Testis (tissue), 2 donors: ENCODE data around the gene NOL6.

ENCODE experiments used
- POLR2A ChIP-seq: fragments of 450-650 bp; IDR thresholded peaks from one replicate; pipeline ENCODE4 v1.6.1; 2017; ENCODE audit warnings: antibody characterized with exemption, mild to moderate bottlenecking, moderate library complexity
- TF ChIP-seq, protein P1 (sequence below), 3 experiments: fragments of 450-650 bp in 2 of 3; fragments of 200-600 bp in 1 of 3; sonication (generic) in 1 of 3; IDR thresholded peaks; one replicate each; pipeline ENCODE4 v1.5.1; 2016 to 2019; ENCODE audit warnings: antibody characterized with exemption in 3 of 3, mild to moderate bottlenecking in 2 of 3, moderate library complexity in 1 of 3

DNA sequence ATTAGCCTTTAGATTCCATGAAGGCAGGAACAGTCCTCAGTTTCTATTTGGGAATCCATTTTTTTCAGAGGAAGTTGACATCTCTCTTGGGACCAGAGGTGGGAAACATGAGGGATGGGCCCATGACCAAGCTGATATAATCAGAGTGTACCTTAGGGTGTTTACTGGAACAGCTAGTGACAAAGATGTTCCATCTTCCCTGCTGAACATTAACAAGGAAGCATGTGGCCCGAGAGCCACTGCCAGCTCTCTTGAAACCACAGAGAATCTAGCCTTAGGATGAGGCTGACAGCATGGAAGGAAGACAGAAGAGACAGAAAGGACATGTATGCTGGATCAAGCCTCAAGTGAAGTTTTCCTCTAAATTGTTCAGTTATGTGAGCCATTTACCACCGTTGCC lies 42.3 kb downstream of the NOL6 start:
- TF ChIP-seq, protein P1, sequence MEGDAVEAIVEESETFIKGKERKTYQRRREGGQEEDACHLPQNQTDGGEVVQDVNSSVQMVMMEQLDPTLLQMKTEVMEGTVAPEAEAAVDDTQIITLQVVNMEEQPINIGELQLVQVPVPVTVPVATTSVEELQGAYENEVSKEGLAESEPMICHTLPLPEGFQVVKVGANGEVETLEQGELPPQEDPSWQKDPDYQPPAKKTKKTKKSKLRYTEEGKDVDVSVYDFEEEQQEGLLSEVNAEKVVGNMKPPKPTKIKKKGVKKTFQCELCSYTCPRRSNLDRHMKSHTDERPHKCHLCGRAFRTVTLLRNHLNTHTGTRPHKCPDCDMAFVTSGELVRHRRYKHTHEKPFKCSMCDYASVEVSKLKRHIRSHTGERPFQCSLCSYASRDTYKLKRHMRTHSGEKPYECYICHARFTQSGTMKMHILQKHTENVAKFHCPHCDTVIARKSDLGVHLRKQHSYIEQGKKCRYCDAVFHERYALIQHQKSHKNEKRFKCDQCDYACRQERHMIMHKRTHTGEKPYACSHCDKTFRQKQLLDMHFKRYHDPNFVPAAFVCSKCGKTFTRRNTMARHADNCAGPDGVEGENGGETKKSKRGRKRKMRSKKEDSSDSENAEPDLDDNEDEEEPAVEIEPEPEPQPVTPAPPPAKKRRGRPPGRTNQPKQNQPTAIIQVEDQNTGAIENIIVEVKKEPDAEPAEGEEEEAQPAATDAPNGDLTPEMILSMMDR (IDR thresholded peaks at IDR 0.05) = no peak
- no peak for TF ChIP-seq POLR2A
